ENCODE data around the gene TNFAIP6.

TNFAIP6 gene

DNA sequence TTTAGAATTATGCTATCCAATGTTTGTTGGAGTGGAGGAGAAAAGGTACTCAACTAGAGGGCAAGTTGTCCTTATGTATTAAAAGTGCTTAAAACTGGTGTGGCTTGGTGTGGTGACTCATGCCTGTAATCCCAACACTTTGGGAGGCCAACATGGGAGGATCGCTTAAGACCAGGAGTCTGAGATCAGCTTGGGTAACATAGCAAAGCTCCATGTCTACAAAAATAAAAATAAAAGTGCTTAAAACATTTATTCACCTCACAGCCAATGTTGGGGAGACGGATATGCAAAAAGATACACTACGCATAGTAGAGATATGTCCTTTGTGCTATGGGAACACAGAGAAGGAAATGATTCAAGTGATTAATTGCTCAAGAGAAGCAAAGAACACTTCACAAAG is 19.3 kb upstream of the TNFAIP6 start:
- TF ChIP-seq, protein P1, sequence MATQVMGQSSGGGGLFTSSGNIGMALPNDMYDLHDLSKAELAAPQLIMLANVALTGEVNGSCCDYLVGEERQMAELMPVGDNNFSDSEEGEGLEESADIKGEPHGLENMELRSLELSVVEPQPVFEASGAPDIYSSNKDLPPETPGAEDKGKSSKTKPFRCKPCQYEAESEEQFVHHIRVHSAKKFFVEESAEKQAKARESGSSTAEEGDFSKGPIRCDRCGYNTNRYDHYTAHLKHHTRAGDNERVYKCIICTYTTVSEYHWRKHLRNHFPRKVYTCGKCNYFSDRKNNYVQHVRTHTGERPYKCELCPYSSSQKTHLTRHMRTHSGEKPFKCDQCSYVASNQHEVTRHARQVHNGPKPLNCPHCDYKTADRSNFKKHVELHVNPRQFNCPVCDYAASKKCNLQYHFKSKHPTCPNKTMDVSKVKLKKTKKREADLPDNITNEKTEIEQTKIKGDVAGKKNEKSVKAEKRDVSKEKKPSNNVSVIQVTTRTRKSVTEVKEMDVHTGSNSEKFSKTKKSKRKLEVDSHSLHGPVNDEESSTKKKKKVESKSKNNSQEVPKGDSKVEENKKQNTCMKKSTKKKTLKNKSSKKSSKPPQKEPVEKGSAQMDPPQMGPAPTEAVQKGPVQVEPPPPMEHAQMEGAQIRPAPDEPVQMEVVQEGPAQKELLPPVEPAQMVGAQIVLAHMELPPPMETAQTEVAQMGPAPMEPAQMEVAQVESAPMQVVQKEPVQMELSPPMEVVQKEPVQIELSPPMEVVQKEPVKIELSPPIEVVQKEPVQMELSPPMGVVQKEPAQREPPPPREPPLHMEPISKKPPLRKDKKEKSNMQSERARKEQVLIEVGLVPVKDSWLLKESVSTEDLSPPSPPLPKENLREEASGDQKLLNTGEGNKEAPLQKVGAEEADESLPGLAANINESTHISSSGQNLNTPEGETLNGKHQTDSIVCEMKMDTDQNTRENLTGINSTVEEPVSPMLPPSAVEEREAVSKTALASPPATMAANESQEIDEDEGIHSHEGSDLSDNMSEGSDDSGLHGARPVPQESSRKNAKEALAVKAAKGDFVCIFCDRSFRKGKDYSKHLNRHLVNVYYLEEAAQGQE (IDR thresholded peaks at IDR 0.05; ENCODE audit: insufficient read depth in 1 of 2, low read depth in 2 of 2, low read length in 2 of 2), result no peak
- TF ChIP-seq FOXP2 (optimal IDR thresholded peaks at IDR 0.05; ENCODE audit: borderline replicate concordance, extremely low read depth, extremely low read length, insufficient read depth), result no peak
- TF ChIP-seq SIN3A (IDR thresholded peaks at IDR 0.05; ENCODE audit: borderline replicate concordance, insufficient read depth, low read length), result no peak
- TF ChIP-seq TAF1 (IDR thresholded peaks at IDR 0.05; ENCODE audit: borderline replicate concordance, insufficient read depth, low read length), result no peak
- TF ChIP-seq POLR2AphosphoS5 (IDR thresholded peaks at IDR 0.05; ENCODE audit: low read depth, low read length), result no peak

DNA sequence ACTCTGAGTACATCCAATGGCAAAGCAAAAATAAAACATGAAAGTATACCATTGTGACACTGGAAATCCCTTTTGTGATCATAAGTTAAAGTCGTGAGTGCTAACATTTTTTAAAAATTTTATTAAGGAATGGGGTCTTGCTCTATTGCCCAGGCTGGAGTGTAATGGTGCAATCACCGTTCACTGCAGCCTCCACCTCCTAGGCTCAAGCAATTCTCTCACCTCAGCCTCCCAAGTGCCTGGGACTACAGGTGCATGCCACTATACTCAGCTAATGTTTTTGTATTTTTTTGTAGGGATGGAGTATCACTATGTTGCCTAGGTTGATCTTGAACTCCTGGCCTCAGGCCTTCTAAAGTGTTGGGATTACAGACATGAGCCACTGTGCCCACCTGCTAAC is 14.3 kb upstream of the TNFAIP6 start:
- TF ChIP-seq POLR2AphosphoS5 (IDR thresholded peaks at IDR 0.05; ENCODE audit: low read depth, low read length) (no peak), SIN3A (IDR thresholded peaks at IDR 0.05; ENCODE audit: borderline replicate concordance, insufficient read depth, low read length) (no peak), FOXP2 (optimal IDR thresholded peaks at IDR 0.05; ENCODE audit: borderline replicate concordance, extremely low read depth, extremely low read length, insufficient read depth) (no peak), TAF1 (IDR thresholded peaks at IDR 0.05; ENCODE audit: borderline replicate concordance, insufficient read depth, low read length) (no peak)
- TF ChIP-seq, protein P1 (IDR thresholded peaks at IDR 0.05; ENCODE audit: insufficient read depth in 1 of 2, low read depth in 2 of 2, low read length in 2 of 2), result no peak

DNA sequence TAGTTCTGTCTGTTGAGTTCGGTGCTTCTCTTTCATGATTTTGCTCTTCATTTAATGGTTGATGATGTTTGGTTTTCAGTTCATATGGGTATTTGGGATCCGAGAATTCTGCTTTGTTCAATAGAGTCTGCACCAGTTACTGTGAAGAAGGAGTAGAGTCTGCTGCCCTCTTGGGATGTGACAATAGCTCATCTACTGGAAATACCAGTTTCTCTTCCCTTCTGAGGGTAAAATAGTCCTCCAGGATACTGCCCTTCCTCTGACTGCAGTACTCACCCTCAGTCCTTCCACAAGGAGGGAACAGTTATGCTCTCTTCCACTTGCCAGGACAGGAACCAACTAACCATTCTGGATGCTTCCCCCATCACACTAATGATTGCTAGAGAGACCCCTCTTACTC is 12.5 kb upstream of the TNFAIP6 start:
- TF ChIP-seq POLR2AphosphoS5 (IDR thresholded peaks at IDR 0.05; ENCODE audit: low read depth, low read length), result no peak
- TF ChIP-seq TAF1 (IDR thresholded peaks at IDR 0.05; ENCODE audit: borderline replicate concordance, insufficient read depth, low read length), result no peak
- no peak for TF ChIP-seq FOXP2 (optimal IDR thresholded peaks at IDR 0.05; ENCODE audit: borderline replicate concordance, extremely low read depth, extremely low read length, insufficient read depth)
- TF ChIP-seq, protein P1 (IDR thresholded peaks at IDR 0.05; ENCODE audit: insufficient read depth in 1 of 2, low read depth in 2 of 2, low read length in 2 of 2), result no peak
- TF ChIP-seq SIN3A (IDR thresholded peaks at IDR 0.05; ENCODE audit: borderline replicate concordance, insufficient read depth, low read length), result no peak

DNA sequence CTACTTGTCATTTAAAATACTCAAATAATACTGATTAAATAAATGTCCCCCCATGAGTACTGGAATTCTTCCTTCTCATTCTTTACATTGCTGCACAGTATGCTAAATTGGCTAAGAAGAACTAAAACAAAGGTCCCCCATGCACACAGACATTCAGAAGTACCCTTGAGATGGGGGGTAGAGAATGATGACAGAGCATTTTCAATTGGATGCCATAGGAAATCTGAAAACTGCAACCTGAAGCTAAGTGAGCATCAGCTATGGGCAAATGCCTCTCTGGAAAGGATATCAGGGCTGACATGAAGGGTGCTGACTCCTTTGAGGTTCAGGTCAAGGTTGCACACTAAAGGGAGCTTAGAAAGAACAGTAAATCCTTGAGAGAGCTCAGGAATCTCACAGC is 10.1 kb upstream of the TNFAIP6 start:
- no peak for TF ChIP-seq TAF1 (IDR thresholded peaks at IDR 0.05; ENCODE audit: borderline replicate concordance, insufficient read depth, low read length)
- no peak for TF ChIP-seq SIN3A (IDR thresholded peaks at IDR 0.05; ENCODE audit: borderline replicate concordance, insufficient read depth, low read length)
- TF ChIP-seq, protein P1 (IDR thresholded peaks at IDR 0.05; ENCODE audit: insufficient read depth in 1 of 2, low read depth in 2 of 2, low read length in 2 of 2), result no peak
- TF ChIP-seq FOXP2 (optimal IDR thresholded peaks at IDR 0.05; ENCODE audit: borderline replicate concordance, extremely low read depth, extremely low read length, insufficient read depth), result no peak
- no peak for TF ChIP-seq POLR2AphosphoS5 (IDR thresholded peaks at IDR 0.05; ENCODE audit: low read depth, low read length)

DNA sequence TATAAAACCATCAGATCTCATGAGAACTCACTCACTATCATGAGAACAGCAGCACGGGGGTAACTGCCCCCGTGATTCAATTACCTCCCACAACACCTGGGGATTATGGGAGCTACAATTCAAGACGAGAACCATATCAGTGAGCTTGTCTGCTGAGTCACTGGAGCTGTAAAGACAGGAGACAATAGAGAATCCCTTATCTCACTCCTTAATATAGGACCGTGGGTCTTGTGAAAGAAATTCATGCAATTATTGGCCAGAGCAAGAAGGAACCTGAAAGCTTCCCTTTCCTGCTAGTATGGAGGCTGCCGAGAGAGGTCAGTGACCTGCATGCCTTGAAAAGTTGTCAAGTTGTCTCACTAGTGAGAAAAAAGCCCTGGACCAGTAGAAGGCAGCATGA is 9.5 kb upstream of the TNFAIP6 start:
- no peak for TF ChIP-seq TAF1 (IDR thresholded peaks at IDR 0.05; ENCODE audit: borderline replicate concordance, insufficient read depth, low read length)

Measured in PFSK-1 (cell line).